ENCODE results near the gene CBLL1. TPM values are rescaled to one million over a fixed set of nuclear protein-coding genes. Genes with fewer than 3 reads are reported as not detected.

Gene CBLL1
- total and polyA plus RNA-seq, 9 donors = 12.2 to 47.1 (median 25.6) TPM

Other genes with a start within 250 kb of the CBLL1 start
- 10 to 100 TPM; 32.7 to 49.7 (median 38.4) TPM for gene COG5, start 180.2 kb upstream of the CBLL1 start, total RNA-seq
- gene COG5, start 180.2 kb upstream of the CBLL1 start, polyA plus RNA-seq = 10 to 100 TPM; 10.3 to 31.2 TPM
- gene DUS4L, start 180.2 kb upstream of the CBLL1 start, total RNA-seq = 1 to 10 TPM; 4.4 to 8.1 (median 5.4) TPM
- gene DUS4L, start 180.2 kb upstream of the CBLL1 start, polyA plus RNA-seq = 1 to 10 TPM; 4.6 to 5.2 TPM
- 10 to 100 TPM; 33.9 to 70.9 (median 53.6) TPM for gene BCAP29, start 163.9 kb upstream of the CBLL1 start, total RNA-seq
- 10 to 100 TPM; 30.0 to 42.5 TPM for gene BCAP29, start 163.9 kb upstream of the CBLL1 start, polyA plus RNA-seq
- gene SLC26A4, start 83.3 kb upstream of the CBLL1 start, total RNA-seq = 1 to 10 TPM in 2 of 7 donors, under 1 TPM in 5; 0.11 to 1.3 (median 0.72) TPM
- under 1 TPM; 0.33 to 0.62 TPM for gene SLC26A4, start 83.3 kb upstream of the CBLL1 start, polyA plus RNA-seq
- 1 to 10 TPM in 1 of 7 donors, under 1 TPM in 3, not detected in 3; 0.30 to 1.9 (median 0.61) TPM for gene SLC26A3, start 59.1 kb downstream of the CBLL1 start, total RNA-seq
- under 1 TPM; 0.06 to 0.07 TPM for gene SLC26A3, start 59.1 kb downstream of the CBLL1 start, polyA plus RNA-seq
- gene DLD, start 147.0 kb downstream of the CBLL1 start, total RNA-seq = 10 to 100 TPM; 35.4 to 72.1 (median 49.7) TPM
- 10 to 100 TPM; 41.1 to 92.9 TPM for gene DLD, start 147.0 kb downstream of the CBLL1 start, polyA plus RNA-seq

Data from ovary (tissue), 9 donors.